Activated CD4-positive, alpha-beta T cell treated with anti-CD3 and anti-CD28 coated beads, Interleukin-2, amount 10 ng/mL, durations not matched to agents 7 days and 5 days (primary cell): ENCODE data around the gene JMJD7. TPM values are rescaled to one million over a fixed set of nuclear protein-coding genes. Genes with fewer than 3 reads are reported as not detected.
"Not testable (repeated sequence)": the region's sequence is repeated elsewhere in the genome, so short reads cannot be mapped to it uniquely, and the experiment has no call there.

Experiments used
- CTCF ChIA-PET: fragments of 350-600 bp; sonication (Branson Sonifier 250); formaldehyde crosslinking; loops from one replicate; lab custom pipeline; 2021; ENCODE audit warnings: antibody characterized with exemption; lab: Charles Lee
- POLR2A ChIA-PET: fragments of 350-600 bp; sonication (Branson Sonifier 250); formaldehyde crosslinking; loops from one replicate; lab custom pipeline; 2021; ENCODE audit warnings: antibody characterized with exemption; lab: Charles Lee
- DNase-seq: peaks from one replicate; pipeline ENCODE4 v3.0.0-alpha.2; 2020
- H3K27ac Mint-ChIP-seq: one replicate; pipeline ENCODE4 v1.8.0; 2021; ENCODE audit warnings: mild to moderate bottlenecking, moderate library complexity, mixed read lengths
- H3K27me3 Mint-ChIP-seq: one replicate; pipeline ENCODE4 v1.8.0; 2021; ENCODE audit warnings: mixed read lengths
- H3K36me3 Mint-ChIP-seq: one replicate; pipeline ENCODE4 v1.8.0; 2021; ENCODE audit warnings: low read depth, mixed read lengths
- H3K4me1 Mint-ChIP-seq: one replicate; pipeline ENCODE4 v1.8.0; 2021; ENCODE audit warnings: mixed read lengths
- H3K4me3 Mint-ChIP-seq: one replicate; pipeline ENCODE4 v1.8.0; 2021; ENCODE audit warnings: mild to moderate bottlenecking, moderate library complexity, mixed read lengths
- H3K9me3 Mint-ChIP-seq: one replicate; pipeline ENCODE4 v1.8.0; 2021; ENCODE audit warnings: mixed read lengths
- total RNA-seq, 2 experiments: library from RNA; stranded (reverse); gene quantifications; one replicate each; pipeline ENCODE4 v1.2.3, GENCODE V29; 2021

The JMJD7 gene
- total RNA-seq, 2 experiments from 2014 or later = 23.9 to 28.4 TPM

DNA sequence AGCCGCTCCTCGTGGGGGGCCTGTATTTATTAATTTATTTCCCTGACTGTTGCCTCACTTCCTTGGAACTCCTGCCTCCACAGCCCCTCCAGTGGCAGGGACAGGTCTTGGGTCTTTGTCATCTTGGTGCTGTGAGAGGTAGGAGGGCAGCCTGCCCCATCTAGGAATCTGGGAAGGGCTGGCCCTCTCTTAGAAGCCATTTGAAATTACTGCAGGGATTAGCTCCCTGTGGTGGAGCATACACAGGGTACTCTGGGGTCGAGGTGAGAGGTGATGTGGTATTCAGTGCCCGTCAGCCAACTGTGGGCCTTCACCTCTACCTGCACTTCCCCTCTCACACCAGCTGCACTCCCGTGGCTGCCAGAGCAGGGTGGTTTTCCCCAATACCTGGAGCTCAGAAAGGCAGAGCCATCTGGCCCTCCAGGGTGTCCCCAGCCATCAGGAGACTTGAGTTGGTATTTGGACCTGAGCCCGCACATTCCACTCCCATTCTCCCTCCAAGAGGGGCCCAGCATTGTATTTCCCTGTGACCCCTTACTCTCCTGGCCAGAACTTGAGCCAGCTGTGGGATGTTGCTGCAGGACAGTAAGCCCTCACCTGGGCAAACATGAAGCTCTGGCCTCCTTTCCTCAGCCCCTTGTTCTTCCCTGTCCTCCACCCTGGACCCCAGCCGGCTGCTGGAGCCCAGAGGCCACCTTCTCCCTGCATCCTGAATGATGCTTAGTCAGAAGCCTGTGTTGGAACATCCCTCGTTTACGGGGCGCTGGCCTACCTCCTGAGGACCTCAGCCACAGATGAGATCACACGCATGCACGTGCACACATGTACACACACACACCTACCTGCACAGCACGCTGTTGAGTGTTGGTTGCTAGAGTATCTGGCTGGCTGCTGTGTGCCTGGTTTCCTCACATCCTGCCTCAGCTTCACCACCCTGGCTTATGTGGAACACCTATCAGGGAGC is 2.0 kb upstream of the JMJD7 start:
- Mint-ChIP-seq H3K27me3 (no peaks in the 10 kb centered on the region), H3K9me3 (no peaks in the 10 kb centered on the region), H3K4me1 (peaks cover 26% of the 10 kb centered on the region), H3K36me3 (peaks cover 11% of the 10 kb centered on the region), H3K4me3 (peak overlapping the region; percentile 51), H3K27ac (peak overlapping the region; percentile 14)
- no peak for DNase-seq
- ChIA-PET POLR2A (no interaction called here), CTCF (interaction anchor here (1.5 to 2.9 kb wide), 2 partner anchors 13 to 52 kb away, joined by 6 to 8 read pairs; partner anchors contain the start of gene MAPKBP1)

DNA sequence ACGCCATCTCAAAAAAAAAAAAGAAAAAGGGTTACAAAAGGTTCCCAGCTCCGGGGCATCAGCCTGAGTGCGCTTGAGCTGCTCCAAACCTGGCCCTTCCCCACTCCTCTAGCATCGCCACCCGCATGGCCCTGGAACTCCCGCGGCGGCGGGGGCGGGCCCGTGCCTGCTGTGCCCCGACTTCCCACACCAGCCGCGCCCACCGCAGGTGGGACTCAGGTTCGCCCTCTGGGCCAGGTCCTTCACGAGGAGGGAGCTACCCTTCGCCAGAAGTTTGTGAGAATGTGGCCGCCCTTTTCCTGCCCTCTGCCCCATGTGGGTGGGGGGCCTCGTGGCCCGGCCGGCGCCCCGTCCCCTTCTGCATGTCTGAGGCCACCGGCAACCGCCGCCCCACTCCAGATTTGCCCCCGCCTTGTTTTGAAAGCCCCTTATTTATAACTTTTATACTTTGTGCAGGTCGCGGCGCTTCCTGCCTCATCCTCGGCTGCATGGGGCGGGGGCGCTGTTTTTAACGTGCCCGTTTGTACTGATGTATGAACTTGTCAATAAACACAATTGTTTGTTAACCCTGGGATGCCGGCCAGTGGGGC is 507 bp upstream of the JMJD7 start:
- Mint-ChIP-seq H3K4me1 (peaks cover 41% of the 10 kb centered on the region), H3K27ac (peak overlapping the region; percentile 79)
- CTCF ChIA-PET = interaction anchor here (0.6 to 2.9 kb wide), 3 partner anchors 50 to 77 kb away, joined by 3 to 8 read pairs (median 3); partner anchors contain the start of gene MAPKBP1

DNA sequence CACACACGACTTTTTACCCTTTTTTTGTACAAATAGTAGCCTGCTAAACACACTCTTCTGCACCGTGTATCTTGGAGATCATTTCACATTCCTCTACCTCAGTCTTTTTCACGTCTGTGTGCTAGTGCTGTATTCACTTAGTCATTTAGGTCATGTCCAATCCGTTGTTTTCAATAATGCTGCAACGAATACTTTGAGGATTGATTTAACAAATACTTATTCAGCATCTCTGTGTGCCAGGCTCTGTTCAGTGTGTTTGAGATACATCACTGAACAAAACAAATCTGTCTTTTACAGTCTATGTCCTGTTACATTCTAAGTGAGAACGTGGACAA is 882 bp downstream of the JMJD7 start:
- DNase-seq = no peak
- ChIA-PET POLR2A (no interaction called here), CTCF (interaction anchor here (2.9 kb wide), 1 partner anchor 55 kb away, joined by 8 read pairs; the partner anchor contains the start of gene MAPKBP1)
- Mint-ChIP-seq H3K4me1 (peaks cover 54% of the 10 kb centered on the region), H3K27me3 (no peaks in the 10 kb centered on the region), H3K27ac (peak overlapping the region; percentile 79), H3K4me3 (peak overlapping the region; percentile 84), H3K9me3 (no peaks in the 10 kb centered on the region), H3K36me3 (peaks cover 23% of the 10 kb centered on the region)

More for the DNA sequence above, 507 bp upstream of the JMJD7 start:
- Mint-ChIP-seq H3K9me3 (no peaks in the 10 kb centered on the region), H3K36me3 (peaks cover 19% of the 10 kb centered on the region), H3K4me3 (peak overlapping the region; percentile 84), H3K27me3 (no peaks in the 10 kb centered on the region)
- POLR2A ChIA-PET = no interaction called here
- no peak for DNase-seq

DNA sequence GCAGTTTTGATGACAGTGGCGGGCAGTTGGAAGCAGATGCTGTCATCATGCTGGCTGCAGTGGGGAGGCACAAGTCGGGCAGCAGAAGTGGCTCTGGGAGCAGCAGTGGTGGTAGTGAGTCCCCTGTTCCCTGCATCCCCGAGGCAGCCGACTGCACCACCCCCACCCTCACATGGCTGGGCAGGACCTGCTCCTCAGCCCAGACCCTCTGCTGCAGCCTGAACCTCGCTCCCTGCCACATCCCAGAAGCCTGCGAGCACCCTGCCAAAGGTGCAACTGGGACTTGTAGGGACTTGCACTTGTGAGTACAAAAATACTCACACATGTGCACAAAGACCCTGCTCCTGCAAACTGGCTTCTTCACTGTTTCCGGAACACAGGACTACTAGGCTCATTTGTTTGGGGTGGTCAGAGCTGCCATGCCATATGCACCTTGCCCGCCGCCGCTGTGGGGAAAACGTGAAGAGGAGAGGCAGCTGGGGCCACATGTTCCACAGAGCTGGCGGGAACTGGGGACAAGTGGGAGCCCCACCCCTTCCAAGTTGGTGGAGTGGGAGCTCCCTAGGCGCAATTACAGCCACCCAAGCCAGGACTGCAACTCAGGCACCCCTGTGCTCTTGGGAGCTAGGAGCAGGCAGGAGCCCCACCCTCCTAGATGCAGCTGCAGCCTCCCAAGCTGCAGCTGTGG is 2.2 kb downstream of the JMJD7 start:
- Mint-ChIP-seq H3K9me3 (no peaks in the 10 kb centered on the region), H3K4me1 (peaks cover 58% of the 10 kb centered on the region), H3K27ac (no peak overlapping the region), H3K4me3 (no peak overlapping the region), H3K36me3 (peaks cover 22% of the 10 kb centered on the region), H3K27me3 (no peaks in the 10 kb centered on the region)
- POLR2A ChIA-PET = no interaction called here
- no peak for DNase-seq
- CTCF ChIA-PET = interaction anchor here (0.7 to 2.3 kb wide), 3 partner anchors 11 to 56 kb away, joined by 3 to 15 read pairs (median 5); partner anchors contain the start of gene MAPKBP1

DNA sequence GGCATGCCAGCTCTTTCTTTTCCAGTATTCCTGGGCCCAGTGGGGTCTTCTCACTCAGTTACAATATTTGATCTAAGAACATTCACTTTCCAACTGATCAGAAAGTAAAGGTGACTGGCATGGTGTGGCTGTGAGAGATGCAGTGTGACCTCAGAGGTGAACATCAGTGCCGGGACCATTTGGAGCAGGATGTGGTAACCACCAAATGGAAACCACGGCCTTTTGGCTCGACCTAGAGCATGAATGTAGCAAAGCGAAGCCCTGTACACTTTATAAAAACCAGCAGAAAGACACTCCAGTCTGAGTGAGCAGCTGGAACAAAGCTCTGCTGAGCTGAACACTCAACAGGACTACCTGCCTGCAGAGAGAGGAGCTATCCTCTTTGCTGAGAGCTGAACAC is 3.4 kb downstream of the JMJD7 start:
- H3K27ac Mint-ChIP-seq = peak overlapping the region; percentile 81
- not testable (repeated sequence) for H3K27me3 Mint-ChIP-seq, H3K9me3 Mint-ChIP-seq
- CTCF ChIA-PET = interaction anchor here (0.6 to 2.6 kb wide), 8 partner anchors 19 to 106 kb away, joined by 3 to 15 read pairs (median 4); partner anchors contain the start of gene MAPKBP1
- peak; percentile 85 for DNase-seq
- H3K36me3 Mint-ChIP-seq = peaks cover 22% of the 10 kb centered on the region
- peak overlapping the region; percentile 55 for H3K4me3 Mint-ChIP-seq
- peaks cover 58% of the 10 kb centered on the region for H3K4me1 Mint-ChIP-seq
- POLR2A ChIA-PET = interaction anchor here (0.6 kb wide), 1 partner anchor 268 kb away, joined by 3 read pairs; no protein-coding TSS in a partner anchor

DNA sequence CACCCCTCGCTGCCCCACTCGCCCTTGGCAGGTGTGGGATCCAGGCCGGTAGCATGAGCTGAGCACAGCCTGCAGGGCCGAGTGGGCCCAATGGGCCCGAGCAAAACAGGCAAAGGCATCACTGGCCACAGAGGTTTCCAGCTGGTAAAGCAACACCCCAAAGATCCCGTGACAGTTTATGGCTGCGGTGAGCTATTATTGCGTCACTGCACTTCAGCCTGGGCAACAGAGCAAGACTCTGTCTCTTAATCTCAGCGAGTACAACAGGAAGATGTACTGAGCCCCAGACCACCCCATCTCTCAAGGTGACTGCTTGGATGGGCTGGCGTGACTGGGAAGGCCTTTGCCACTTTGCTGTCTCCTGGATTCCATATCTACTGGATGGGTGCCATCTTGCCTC is 4.3 kb downstream of the JMJD7 start:
- Mint-ChIP-seq H3K4me3 (no peak overlapping the region), H3K9me3 (no peaks in the 10 kb centered on the region), H3K4me1 (peaks cover 55% of the 10 kb centered on the region), H3K27me3 (no peaks in the 10 kb centered on the region), H3K27ac (peak overlapping the region; percentile 26), H3K36me3 (peaks cover 23% of the 10 kb centered on the region)
- POLR2A ChIA-PET = no interaction called here
- DNase-seq = no peak
- CTCF ChIA-PET = interaction anchor here (0.6 to 2.6 kb wide), 7 partner anchors 20 to 130 kb away, joined by 3 to 15 read pairs (median 5); partner anchors contain the start of gene MAPKBP1

DNA sequence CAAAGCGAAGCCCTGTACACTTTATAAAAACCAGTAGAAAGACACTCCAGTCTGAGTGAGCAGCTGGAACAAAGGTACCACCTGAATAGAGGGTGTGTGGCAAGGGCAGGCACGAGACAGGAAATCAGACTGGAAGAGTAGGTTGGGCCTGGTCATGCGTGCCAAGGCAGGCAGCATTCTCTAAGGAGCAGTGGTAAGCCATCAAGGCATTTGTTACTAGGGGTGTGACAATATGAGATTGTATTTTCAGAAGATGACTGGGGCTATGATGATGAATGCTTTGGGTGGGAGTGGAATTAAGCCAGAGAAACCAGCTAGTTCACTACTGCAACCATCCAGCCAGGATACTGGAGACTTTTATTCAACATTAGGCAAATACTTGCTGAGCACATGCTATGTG is 5.0 kb downstream of the JMJD7 start:
- ChIA-PET POLR2A (no interaction called here), CTCF (interaction anchor here (1.4 to 2.6 kb wide), 2 partner anchors 20 to 72 kb away, joined by 3 to 8 read pairs; no protein-coding TSS in a partner anchor)
- peak; percentile 21 for DNase-seq
- peaks cover 54% of the 10 kb centered on the region for H3K4me1 Mint-ChIP-seq
- no peaks in the 10 kb centered on the region for H3K27me3 Mint-ChIP-seq
- peaks cover 24% of the 10 kb centered on the region for H3K36me3 Mint-ChIP-seq
- H3K9me3 Mint-ChIP-seq = no peaks in the 10 kb centered on the region
- peak overlapping the region; percentile 26 for H3K27ac Mint-ChIP-seq
- H3K4me3 Mint-ChIP-seq = no peak overlapping the region

DNA sequence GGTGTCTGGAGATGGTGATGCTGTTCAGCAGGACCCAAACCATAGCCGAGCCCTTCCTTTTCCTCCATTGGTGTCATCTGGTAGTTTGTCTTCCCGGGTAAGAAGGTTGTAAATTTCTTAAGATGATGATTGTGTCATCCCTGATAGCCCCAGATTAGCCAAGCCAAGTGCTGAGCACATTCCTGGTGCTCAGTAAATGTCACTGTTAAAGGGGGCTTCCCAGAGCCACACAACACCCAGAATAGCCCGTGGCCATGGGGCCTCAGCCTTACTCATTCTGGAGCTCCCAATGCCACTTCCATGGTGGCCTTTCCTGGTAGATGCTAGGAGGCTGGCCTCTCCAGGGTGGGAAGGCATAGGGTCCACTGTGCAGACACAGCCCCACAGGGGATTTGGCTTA is 6.2 kb downstream of the JMJD7 start:
- Mint-ChIP-seq H3K27ac (no peak overlapping the region), H3K27me3 (no peaks in the 10 kb centered on the region), H3K36me3 (peaks cover 24% of the 10 kb centered on the region), H3K4me1 (peaks cover 47% of the 10 kb centered on the region), H3K4me3 (no peak overlapping the region), H3K9me3 (no peaks in the 10 kb centered on the region)
- POLR2A ChIA-PET = no interaction called here
- DNase-seq = no peak
- CTCF ChIA-PET = interaction anchor here (1.0 to 1.4 kb wide), 3 partner anchors 17 to 71 kb away, joined by 3 to 4 read pairs (median 3); no protein-coding TSS in a partner anchor

DNA sequence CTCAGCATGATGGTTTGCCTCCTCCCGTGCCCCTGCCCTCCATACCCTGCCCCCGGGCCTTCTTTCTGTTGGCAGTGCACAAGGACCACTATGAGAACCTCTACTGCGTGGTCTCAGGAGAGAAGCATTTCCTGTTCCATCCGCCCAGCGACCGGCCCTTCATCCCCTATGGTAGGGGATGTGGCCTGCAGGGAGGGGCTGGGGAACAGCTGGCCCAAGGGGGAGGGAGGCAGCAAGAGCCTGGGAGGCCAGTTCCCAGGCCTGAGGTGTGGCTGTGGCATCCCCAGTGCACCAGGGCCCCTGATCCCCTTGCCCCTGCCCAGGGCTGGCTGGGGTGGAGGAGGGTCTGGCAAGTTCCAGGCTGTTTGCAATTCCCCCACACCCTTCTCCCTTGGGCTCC is 8.2 kb downstream of the JMJD7 start:
- Mint-ChIP-seq H3K36me3 (peaks cover 18% of the 10 kb centered on the region), H3K4me3 (no peak overlapping the region), H3K4me1 (peaks cover 30% of the 10 kb centered on the region), H3K27me3 (no peaks in the 10 kb centered on the region), H3K9me3 (no peaks in the 10 kb centered on the region), H3K27ac (no peak overlapping the region)
- POLR2A ChIA-PET = no interaction called here
- CTCF ChIA-PET = no interaction called here
- DNase-seq = no peak

DNA sequence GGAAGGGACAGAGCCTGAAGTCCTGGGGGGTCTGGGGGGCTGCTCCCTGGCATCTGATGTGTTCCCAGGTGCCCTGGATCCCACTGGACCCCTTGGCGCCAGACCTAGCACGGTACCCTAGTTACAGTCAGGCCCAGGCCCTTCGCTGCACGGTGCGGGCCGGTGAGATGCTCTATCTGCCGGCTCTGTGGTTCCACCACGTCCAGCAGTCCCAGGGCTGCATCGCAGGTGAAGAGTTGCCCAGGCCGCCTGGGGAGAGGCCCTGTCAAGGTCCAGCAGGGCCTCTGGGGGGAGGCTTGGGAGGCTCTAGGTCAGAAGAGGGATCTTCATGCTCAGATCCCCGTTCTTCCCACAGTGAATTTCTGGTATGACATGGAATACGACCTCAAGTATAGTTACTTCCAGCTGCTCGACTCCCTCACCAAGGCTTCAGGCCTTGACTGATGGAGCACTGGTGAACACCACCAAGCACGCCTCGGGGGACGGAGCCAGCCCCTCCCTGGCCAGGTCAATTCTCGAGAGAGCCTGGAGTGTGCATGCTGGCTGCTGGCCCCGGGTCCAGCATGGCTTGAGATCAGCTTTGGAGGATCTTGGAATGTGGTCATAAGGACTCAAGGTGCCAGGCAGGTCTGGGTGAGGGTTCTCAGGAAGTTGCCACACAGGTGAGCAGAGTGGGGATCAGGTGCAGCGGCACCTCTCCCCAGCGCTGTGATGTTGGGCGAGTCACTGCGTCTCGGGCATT is 9.0 kb downstream of the JMJD7 start:
- no peaks in the 10 kb centered on the region for H3K27me3 Mint-ChIP-seq
- POLR2A ChIA-PET = no interaction called here
- H3K4me3 Mint-ChIP-seq = no peak overlapping the region
- DNase-seq = no peak
- CTCF ChIA-PET = interaction anchor here (0.8 to 1.4 kb wide), 4 partner anchors 15 to 62 kb away, joined by 3 to 4 read pairs (median 3); partner anchors contain the start of gene MAPKBP1
- H3K27ac Mint-ChIP-seq = no peak overlapping the region
- no peaks in the 10 kb centered on the region for H3K9me3 Mint-ChIP-seq
- peaks cover 22% of the 10 kb centered on the region for H3K4me1 Mint-ChIP-seq
- peaks cover 11% of the 10 kb centered on the region for H3K36me3 Mint-ChIP-seq

DNA sequence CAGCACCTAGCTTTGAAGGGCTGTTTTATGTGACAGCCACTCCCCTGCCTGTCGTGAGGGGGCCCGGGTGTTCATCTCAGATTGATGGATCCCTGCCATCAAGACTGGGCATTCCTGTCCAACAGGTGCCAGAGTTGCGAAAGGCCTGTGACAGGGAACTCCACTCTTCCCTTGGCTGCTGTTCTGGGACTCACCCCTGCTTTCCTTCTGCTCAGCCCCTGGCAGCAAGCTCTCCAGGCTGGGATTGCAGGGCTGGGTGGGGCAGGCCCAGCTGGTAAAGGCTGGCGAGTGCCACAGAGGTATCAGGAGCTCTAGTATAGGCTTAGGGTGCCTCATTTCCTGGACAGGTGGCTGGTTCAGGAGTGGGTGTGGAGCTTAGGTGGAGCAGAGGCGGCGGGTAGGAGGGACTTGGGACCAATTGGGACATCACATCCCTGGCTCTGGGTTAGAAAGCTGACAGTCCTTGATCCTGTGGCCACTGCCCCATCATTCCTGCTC is 10.6 kb downstream of the JMJD7 start, which contains the start of gene PLA2G4B:
Gene PLA2G4B, plus strand, starts transcription at position 448 of the 498 bp plus-strand sequence. CDS start 67 bp downstream, outside the sequence.
- H3K4me1 Mint-ChIP-seq = peaks cover 7% of the 10 kb centered on the region
- H3K27ac Mint-ChIP-seq = no peak within 1 kb of the TSS
- CTCF ChIA-PET = interaction anchor here (0.6 to 1.4 kb wide), 5 partner anchors 15 to 222 kb away, joined by 3 to 4 read pairs (median 3); partner anchors contain the start of gene MAPKBP1

More for the DNA sequence above, 10.6 kb downstream of the JMJD7 start, which contains the start of gene PLA2G4B:
- POLR2A ChIA-PET = no interaction called here
- H3K9me3 Mint-ChIP-seq = no peaks in the 10 kb centered on the region
- H3K36me3 Mint-ChIP-seq = peaks cover 4% of the 10 kb centered on the region
- H3K4me3 Mint-ChIP-seq = no peak within 1 kb of the TSS
- H3K27me3 Mint-ChIP-seq = no peaks in the 10 kb centered on the region
- DNase-seq = no peak
